A549 (cell line): Measurements from ENCODE around the gene NEMF. TPM values are rescaled to one million over a fixed set of nuclear protein-coding genes. Genes with fewer than 3 reads are reported as not detected.
"Not testable (repeated sequence)": the region's sequence is repeated elsewhere in the genome, so short reads cannot be mapped to it uniquely, and the experiment has no call there.

ENCODE experiments used
- ATAC-seq, 2 experiments: fragments of 200-7000 bp in 1 of 2; fragments of >200 bp in 1 of 2; cut with Nextera tagmentation in 1 of 2; cut with Tn5 transposase in 1 of 2; 3 replicates each; pipeline versions ENCODE4 v1.8.0 to v1.9.1; 2018 to 2020; ENCODE audit warnings: mild to moderate bottlenecking in 1 of 2, moderate library complexity in 1 of 2
- CTCF ChIA-PET: fragments of 300-600 bp; sonication (Branson Sonifier 250); formaldehyde crosslinking; extraction: SDS; loops from one replicate; lab custom pipeline; 2021; ENCODE audit warnings: antibody characterized with exemption, inconsistent platforms; lab: Yijun Ruan, JAX
- POLR2A ChIA-PET: fragments of 350-600 bp; formaldehyde crosslinking; extraction: SDS; loops from one replicate; lab custom pipeline; 2021; ENCODE audit warnings: antibody characterized with exemption, inconsistent platforms; lab: Yijun Ruan, JAX
- DNase-seq, 2 experiments: peaks; one replicate each; pipeline versions ENCODE4 v3.0.0 to v3.0.0-alpha.2; 2011 to 2016; ENCODE audit warnings: low read depth in 1 of 2, low spot score in 1 of 2
- FAIRE-seq: peaks from 2 replicates; lab custom pipeline; 2011; peaks lifted over from hg19 to GRCh38; lab: Jason Lieb, UNC
- H3K27ac ChIP-seq, 2 experiments: fragments of >200 bp; sonication (Bioruptor Twin); formaldehyde crosslinking; 3 replicates each; pipeline ENCODE4 v1.5.1; 2016 to 2017
- H3K4me1 ChIP-seq: fragments of >200 bp; sonication (Bioruptor Twin); formaldehyde crosslinking; 3 replicates; pipeline ENCODE4 v1.6.1; 2016
- H3K4me2 ChIP-seq: fragments of >200 bp; sonication (Bioruptor Twin); formaldehyde crosslinking; 3 replicates; pipeline ENCODE4 v1.6.1; 2016
- H3K4me3 ChIP-seq: fragments of >200 bp; sonication (Bioruptor Twin); formaldehyde crosslinking; 3 replicates; pipeline ENCODE4 v1.5.1; 2016
- H3K9me3 ChIP-seq: fragments of >200 bp; sonication (Bioruptor Twin); formaldehyde crosslinking; 3 replicates; pipeline ENCODE4 v1.6.1; 2016
- ATOH8 ChIP-seq: fragments of 250-450 bp; sonication (Bioruptor Pico); IDR thresholded peaks from 2 replicates; pipeline ENCODE4 v1.5.0; 2020; ENCODE audit warnings: low read depth, mild to moderate bottlenecking, moderate library complexity
- BHLHE40 ChIP-seq: IDR thresholded peaks from 2 replicates; pipeline ENCODE4 v1.6.1; 2012; ENCODE audit warnings: low read depth, low read length, inconsistent platforms
- CBX8 ChIP-seq: fragments of 200-600 bp; sonication (generic); IDR thresholded peaks from 2 replicates; pipeline ENCODE4 v1.6.1; 2016
- CHD2 ChIP-seq: fragments of 150-350 bp; IDR thresholded peaks from 2 replicates; pipeline ENCODE4 v1.6.1; 2014; ENCODE audit warnings: low read length; ENCODE audit not compliant: partially characterized antibody
- CHD4 ChIP-seq: fragments of 200-600 bp; sonication (generic); IDR thresholded peaks from 2 replicates; pipeline ENCODE4 v1.6.1; 2016; ENCODE audit warnings: antibody characterized with exemption, mild to moderate bottlenecking, borderline replicate concordance
- EHMT2 ChIP-seq: fragments of 200-600 bp; sonication (generic); IDR thresholded peaks from 2 replicates; pipeline ENCODE4 v1.6.1; 2016; ENCODE audit warnings: antibody characterized with exemption, low read depth, mild to moderate bottlenecking, moderate library complexity
- FOSL2 ChIP-seq, 2 experiments: fragments of 450-650 bp in 1 of 2; fragments of >200 bp in 1 of 2; sonication (Bioruptor Twin) in 1 of 2; formaldehyde crosslinking; IDR thresholded peaks; 2 replicates each; pipeline versions ENCODE4 v1.5.0 to v1.6.1; 2016 to 2020; ENCODE audit warnings: mild to moderate bottlenecking in 1 of 2, moderate library complexity in 1 of 2
- GATA3 ChIP-seq: IDR thresholded peaks from 2 replicates; pipeline ENCODE4 v1.6.1; 2012; ENCODE audit warnings: borderline replicate concordance
- HOXA7 ChIP-seq: fragments of 250-450 bp; sonication (Bioruptor Pico); IDR thresholded peaks from 2 replicates; pipeline ENCODE4 v1.5.0; 2020; ENCODE audit warnings: mild to moderate bottlenecking, moderate library complexity
- KDM5A ChIP-seq: fragments of 200-600 bp; sonication (generic); IDR thresholded peaks from 2 replicates; pipeline ENCODE4 v1.6.1; 2016; ENCODE audit warnings: antibody characterized with exemption, mild to moderate bottlenecking
- MAFK ChIP-seq: fragments of 450-650 bp; IDR thresholded peaks from 2 replicates; pipeline ENCODE4 v1.6.1; 2014; ENCODE audit not compliant: partially characterized antibody
- PHF8 ChIP-seq: fragments of 200-600 bp; sonication (generic); IDR thresholded peaks from 2 replicates; pipeline ENCODE4 v1.6.1; 2016; ENCODE audit warnings: low read depth, mild to moderate bottlenecking, antibody characterized with exemption, moderate library complexity, borderline replicate concordance
- SMC3 ChIP-seq: fragments of >200 bp; sonication (Bioruptor Twin); formaldehyde crosslinking; IDR thresholded peaks from 3 replicates; pipeline ENCODE4 v1.6.1; 2018; ENCODE audit warnings: inconsistent platforms
- TFCP2L1 ChIP-seq: fragments of 250-450 bp; sonication (Bioruptor Pico); IDR thresholded peaks from 2 replicates; pipeline ENCODE4 v1.5.0; 2021; ENCODE audit warnings: mild to moderate bottlenecking
- USF2 ChIP-seq: fragments of 450-650 bp; IDR thresholded peaks from 2 replicates; pipeline ENCODE4 v1.6.1; 2014; ENCODE audit warnings: antibody characterized with exemption
- ZFP36 ChIP-seq: fragments of 450-650 bp; IDR thresholded peaks from 2 replicates; pipeline ENCODE4 v1.6.1; 2014; ENCODE audit warnings: borderline replicate concordance; ENCODE audit not compliant: partially characterized antibody
- WGBS: methylation state at CpG from one replicate; pipeline ENCODE4 v1.1.6; 2017; ENCODE audit errors: missing lambda C conversion rate; 5-methylcytosine and 5-hydroxymethylcytosine counted together
- polyA plus RNA-seq, 4 experiments: library from polyadenylated mRNA; depleted of rRNA in 3 of 4; stranded (reverse); fragments of >200 nt; fragmentation: RNase III in 1 of 4; extraction: RNeasy Plus Mini Kit Qiagen cat#74134 plus additional on column Dnase treatment in 1 of 4; gene quantifications; 2 replicates in 3 of 4; 3 replicates in 1 of 4; pipeline ENCODE4 v1.2.3, GENCODE V29; 2011 to 2017
- TF ChIP-seq, protein P1 (sequence below): fragments of >200 bp; sonication (Bioruptor Twin); formaldehyde crosslinking; IDR thresholded peaks from 3 replicates; pipeline ENCODE4 v1.6.1; 2016

The NEMF gene
- polyA plus RNA-seq, 2 of the 4 experiments (the other 2 are of a cell fraction): 58.3 to 59.6 TPM

DNA sequence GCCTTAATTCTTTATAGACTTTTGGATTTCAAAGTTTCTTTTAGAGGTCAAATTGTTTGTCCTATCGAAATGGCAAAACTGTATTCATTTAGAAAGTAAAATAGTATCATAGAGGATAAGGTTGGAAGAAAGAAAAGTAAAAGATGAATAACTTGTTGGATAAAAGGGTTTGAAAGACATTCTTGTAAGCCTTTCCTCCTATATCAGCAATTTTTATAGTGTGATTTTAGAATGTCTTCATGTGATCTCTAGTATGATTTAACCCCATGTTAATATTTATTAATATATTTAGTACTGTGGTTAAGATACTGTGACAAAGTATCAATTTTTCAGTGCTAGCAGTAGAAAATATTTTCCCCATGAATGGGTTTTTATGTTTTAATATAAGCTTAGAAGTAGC lies 44.8 kb upstream of the NEMF start:
- WGBS: 13% methylated on average over 1 of the region's 1 CpG
- POLR2A ChIA-PET: no interaction called here
- Histone ChIP-seq H3K4me1 (peaks cover 38% of the 10 kb centered on the region), H3K9me3 (no peaks in the 10 kb centered on the region), H3K27ac (peak overlapping the region in 1 of 2 experiments; percentile 96; a peak in 2 of 6 replicates), H3K4me3 (peak overlapping the region; percentile 67; the same call in 1 of the 3 replicates), H3K4me2 (peak overlapping the region; percentile 78)
- no peak for ATAC-seq
- no peak for DNase-seq
- no peak for FAIRE-seq
- TF ChIP-seq GATA3 (no peak), MAFK (peak; percentile 65)
- CTCF ChIA-PET: interaction anchor here (1.0 to 1.3 kb wide), 2 partner anchors 18 to 207 kb away, joined by 3 to 4 read pairs; no protein-coding TSS in a partner anchor

- POLR2A ChIA-PET: no interaction called here
- CTCF ChIA-PET: interaction anchor here (1.3 kb wide), 1 partner anchor 17 kb away, joined by 3 read pairs; no protein-coding TSS in a partner anchor
- ATAC-seq (no peak), DNase-seq (no peak), FAIRE-seq (no peak)
- no peaks in the 10 kb centered on the region for H3K9me3 ChIP-seq
- TF ChIP-seq ZFP36 (no peak), HOXA7 (CRISPR knock-in tag) (no peak), EHMT2 (no peak)
- TF ChIP-seq, protein P1, sequence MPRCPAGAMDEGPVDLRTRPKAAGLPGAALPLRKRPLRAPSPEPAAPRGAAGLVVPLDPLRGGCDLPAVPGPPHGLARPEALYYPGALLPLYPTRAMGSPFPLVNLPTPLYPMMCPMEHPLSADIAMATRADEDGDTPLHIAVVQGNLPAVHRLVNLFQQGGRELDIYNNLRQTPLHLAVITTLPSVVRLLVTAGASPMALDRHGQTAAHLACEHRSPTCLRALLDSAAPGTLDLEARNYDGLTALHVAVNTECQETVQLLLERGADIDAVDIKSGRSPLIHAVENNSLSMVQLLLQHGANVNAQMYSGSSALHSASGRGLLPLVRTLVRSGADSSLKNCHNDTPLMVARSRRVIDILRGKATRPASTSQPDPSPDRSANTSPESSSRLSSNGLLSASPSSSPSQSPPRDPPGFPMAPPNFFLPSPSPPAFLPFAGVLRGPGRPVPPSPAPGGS: no peak
- peak overlapping the region; percentile 76 to 96; a peak in 5 of 6 replicates for H3K27ac ChIP-seq
- peaks cover 35% of the 10 kb centered on the region for H3K4me1 ChIP-seq
- peak overlapping the region; percentile 67 for H3K4me3 ChIP-seq
- peak overlapping the region; percentile 78 for H3K4me2 ChIP-seq
- 28% methylated on average over 5 of the region's 5 CpGs for WGBS
Measured at GRCh38 chr14:49896966-49897365, 44.4 kb upstream of the NEMF start.

GRCh38 chr14:49896272-49896671 lies 43.7 kb upstream of the NEMF start:
- H3K9me3 ChIP-seq, DNase-seq, POLR2A ChIA-PET, ATAC-seq: not testable (repeated sequence)
- H3K27ac ChIP-seq: peak overlapping the region; percentile 64 to 96; a peak in 4 of 6 replicates
- peaks cover 39% of the 10 kb centered on the region for H3K4me1 ChIP-seq
- peak; percentile 56 for FAIRE-seq
- H3K4me3 ChIP-seq: peak overlapping the region; percentile 67
- H3K4me2 ChIP-seq: peak overlapping the region; percentile 78
- CTCF ChIA-PET: interaction anchor here (0.8 to 1.9 kb wide), 3 partner anchors 31 to 209 kb away, joined by 3 to 7 read pairs (median 6); no protein-coding TSS in a partner anchor

GRCh38 chr14:49895480-49895879 lies 42.9 kb upstream of the NEMF start:
- H3K4me1 ChIP-seq: peaks cover 39% of the 10 kb centered on the region
- peak overlapping the region; percentile 64 to 96; a peak in 4 of 6 replicates for H3K27ac ChIP-seq
- peak; percentile 51 for FAIRE-seq
- H3K4me3 ChIP-seq: peak overlapping the region; percentile 67
- POLR2A ChIA-PET: no interaction called here
- 3% methylated on average over 4 of the region's 4 CpGs for WGBS
- TF ChIP-seq BHLHE40 (no peak), PHF8 (no peak), TFCP2L1 (CRISPR knock-in tag) (no peak), ZFP36 (no peak), FOSL2 (IDR thresholded peaks at IDR 0.05) (no peak), FOSL2 (CRISPR knock-in tag; IDR thresholded peaks at IDR 0.05) (no peak), CBX8 (no peak), USF2 (no peak), CHD2 (no peak), KDM5A (no peak), ATOH8 (CRISPR knock-in tag) (no peak), CHD4 (no peak), SMC3 (no peak)
- no peak for ATAC-seq
- CTCF ChIA-PET: interaction anchor here (0.8 to 1.9 kb wide), 3 partner anchors 30 to 210 kb away, joined by 3 to 7 read pairs (median 6); no protein-coding TSS in a partner anchor
- H3K4me2 ChIP-seq: peak overlapping the region; percentile 78
- H3K9me3 ChIP-seq: no peaks in the 10 kb centered on the region
- no peak for DNase-seq
